ENCODE measurements around the gene SDK2. TPM values are rescaled to one million over a fixed set of nuclear protein-coding genes. Genes with fewer than 3 reads are reported as not detected.

Gene SDK2
- total and polyA plus RNA-seq, 2 of the 4 experiments (the other 2 are of a cell fraction): under 0.01 to 0.03 TPM

- Histone ChIP-seq H4K8ac (ENCODE audit: low read depth in 2 of 2, low read length in 2 of 2) (no peak overlapping the region), H4K20me1 (ENCODE audit: insufficient read depth, low read length) (no peaks in the 10 kb centered on the region), H3K4me2 (ENCODE audit: low read depth, low read length) (no peak overlapping the region), H3K9me1 (ENCODE audit: insufficient read depth, low read length) (no peaks in the 10 kb centered on the region), H2BK20ac (ENCODE audit: low read depth, low read length) (no peak overlapping the region), H4K5ac (ENCODE audit: low read depth, low read length) (no peak overlapping the region), H2AK9ac (replicated peaks; ENCODE audit: low read depth, low read length, poor library complexity) (no peak overlapping the region), H2AFZ (replicated peaks; ENCODE audit: low read length, poor library complexity) (no peak overlapping the region), H3K27me3 (ENCODE audit: control insufficient read depth, insufficient read depth, low read length) (peaks cover 19% of the 10 kb centered on the region), H3K4me3 (ENCODE audit: insufficient read depth, low read depth, low read length) (no peak overlapping the region), H3K14ac (replicated peaks; ENCODE audit: low read depth, low read length) (no peak overlapping the region), H3K18ac (ENCODE audit: low read depth, low read length) (no peak overlapping the region), H3K36me3 (ENCODE audit: control insufficient read depth, insufficient read depth, low read length) (no peaks in the 10 kb centered on the region), H2BK5ac (ENCODE audit: low read depth, low read length, poor library complexity, severe bottlenecking) (no peak overlapping the region), H2AK5ac (ENCODE audit: low read depth, low read length) (no peak overlapping the region), H3K4ac (ENCODE audit: low read depth, low read length) (no peak overlapping the region), H3K79me1 (ENCODE audit: low read depth in 1 of 2, low read length in 2 of 2) (no peaks in the 10 kb centered on the region), H3K56ac (ENCODE audit: extremely low read depth, insufficient read depth, low read length) (no peak overlapping the region), H4K91ac (ENCODE audit: insufficient read depth, low read depth, low read length) (no peak overlapping the region), H3K9ac (ENCODE audit: low read depth, low read length) (no peak overlapping the region), H3K9me3 (ENCODE audit: control insufficient read depth, insufficient read depth, low read length) (no peaks in the 10 kb centered on the region), H2BK15ac (ENCODE audit: low read depth, low read length) (no peak overlapping the region), H3K27ac (ENCODE audit: insufficient read depth, low read length) (no peak overlapping the region), H3K23ac (ENCODE audit: low read depth, low read length) (no peak overlapping the region), H2BK120ac (ENCODE audit: low read depth, low read length) (no peak overlapping the region), H3K4me1 (ENCODE audit: control insufficient read depth, insufficient read depth, low read length) (no peaks in the 10 kb centered on the region)
- DNase-seq: no peak
- no TSS peak for BruUV-seq (replicated peaks)
- dilution Hi-C loops (cut with HindIII; ENCODE audit: low sequenced_read_pairs, unreplicated experiment): no loop called here
- CTCF ChIA-PET: no interaction called here
- POLR2A ChIA-PET (ENCODE audit: unreplicated experiment): no interaction called here
- WGBS, 2 experiments (ENCODE audit: extremely low coverage in 2 of 2, insufficient read length in 1 of 2): no CpG with 5 or more reads among the region's 3 CpGs
- TF ChIP-seq RCOR1 (IDR thresholded peaks at IDR 0.05; ENCODE audit: insufficient replicate concordance, low read length): no peak
- no peak for TF ChIP-seq NFE2L2 (IDR thresholded peaks at IDR 0.05; ENCODE audit: low read depth, low read length)
- TF ChIP-seq CTCF (conservative IDR thresholded peaks at IDR 0.05; ENCODE audit: low read depth, low read length): no peak
- no peak for TF ChIP-seq CEBPB (IDR thresholded peaks at IDR 0.05; ENCODE audit: low read depth, low read length)
- TF ChIP-seq MXI1 (IDR thresholded peaks at IDR 0.05; ENCODE audit: borderline replicate concordance, low read depth, low read length): no peak
- no peak for TF ChIP-seq RAD21 (IDR thresholded peaks at IDR 0.05; ENCODE audit: low read length)
- in situ Hi-C loops (cut with MboI; ENCODE audit: low sequenced_read_pairs): no loop called here
- intact Hi-C loops (cut with micrococcal nuclease): no loop called here
- ATAC-seq (ENCODE audit: low read depth): no peak
Measured at GRCh38 chr17:73638556-73638955, 5.7 kb downstream of the SDK2 start.
